B cell (primary cell): ENCODE results near the gene ANKRD42. TPM values are rescaled to one million over a fixed set of nuclear protein-coding genes. Genes with fewer than 3 reads are reported as not detected.

Experiments used
- ATAC-seq: fragments of 200-7000 bp; cut with Tn5 transposase; one replicate; pipeline ENCODE4 v1.10.0; 2021; ENCODE audit warnings: low read depth, mild to moderate bottlenecking, moderate number of reproducible peaks, moderate library complexity
- CTCF ChIA-PET: fragments of 350-600 bp; sonication (Branson Sonifier 250); formaldehyde crosslinking; loops from one replicate; lab custom pipeline; 2021; ENCODE audit warnings: antibody characterized with exemption, inconsistent platforms; lab: Charles Lee
- POLR2A ChIA-PET: fragments of 350-600 bp; sonication (Branson Sonifier 250); formaldehyde crosslinking; loops from one replicate; lab custom pipeline; 2021; ENCODE audit warnings: antibody characterized with exemption; lab: Charles Lee
- DNase-seq: peaks from one replicate; pipeline ENCODE4 v3.0.0; 2013
- H2AFZ ChIP-seq: 2 replicates; pipeline ENCODE4 v1.6.1; 2012; ENCODE audit warnings: mild to moderate bottlenecking, low read depth, low read length; ENCODE audit not compliant: insufficient read depth, poor library complexity, severe bottlenecking
- H3K27ac ChIP-seq, 2 donors: 1 replicate in 1 of 2; 2 replicates in 1 of 2; pipeline ENCODE4 v1.5.1; 2012 to 2013; ENCODE audit warnings: low read length in 2 of 2, mild to moderate bottlenecking in 2 of 2, moderate library complexity in 1 of 2
- H3K27me3 ChIP-seq, 4 experiments: fragments of 200-600 bp in 1 of 4; sonication (generic) in 1 of 4; replicated peaks in 1 of 4; 1 replicate in 2 of 4; 2 replicates in 2 of 4; pipeline versions ENCODE4 v1.6.1 to v1.7.0; 2013 to 2016; ENCODE audit warnings: low read length in 3 of 4, mild to moderate bottlenecking in 2 of 4, mixed read lengths in 1 of 4, moderate library complexity in 1 of 4; ENCODE audit not compliant: insufficient read depth in 4 of 4, control insufficient read depth in 3 of 4; ENCODE audit errors: control extremely low read depth in 1 of 4
- H3K36me3 ChIP-seq, 2 experiments: replicated peaks in 1 of 2; 1 replicate in 1 of 2; 2 replicates in 1 of 2; pipeline versions ENCODE4 v1.6.1 to v1.7.1; 2013; ENCODE audit warnings: low read length in 1 of 2; ENCODE audit not compliant: insufficient read depth in 2 of 2, control insufficient read depth in 1 of 2; ENCODE audit errors: control extremely low read depth in 1 of 2, extremely low read depth in 1 of 2
- H3K4me1 ChIP-seq, 2 donors: fragments of 200-600 bp in 1 of 2; sonication (generic) in 1 of 2; 1 replicate in 1 of 2; 2 replicates in 1 of 2; pipeline versions ENCODE4 v1.5.1 to v1.6.1; 2013 to 2017; ENCODE audit warnings: low read length in 2 of 2; ENCODE audit not compliant: control insufficient read depth in 2 of 2, insufficient read depth in 2 of 2
- H3K4me2 ChIP-seq: replicated peaks from 2 replicates; pipeline ENCODE3; 2012; ENCODE audit warnings: mild to moderate bottlenecking, low read depth, low read length; ENCODE audit not compliant: poor library complexity, severe bottlenecking
- H3K4me3 ChIP-seq, 5 experiments: fragments of 200-600 bp in 1 of 5; sonication (generic) in 1 of 5; 1 replicate in 3 of 5; 2 replicates in 2 of 5; pipeline versions ENCODE4 v1.5.1 to v1.7.0; 2011 to 2016; ENCODE audit warnings: low read length in 4 of 5, mild to moderate bottlenecking in 4 of 5, low read depth in 2 of 5, control low read depth in 1 of 5, moderate library complexity in 1 of 5; ENCODE audit not compliant: insufficient read depth in 1 of 5; ENCODE audit errors: control extremely low read depth in 1 of 5, extremely low read depth in 1 of 5
- H3K79me2 ChIP-seq: fragments of 200-600 bp; sonication (generic); one replicate; pipeline ENCODE4 v1.6.0; 2016; ENCODE audit warnings: low read length; ENCODE audit not compliant: control insufficient read depth, insufficient read depth
- H3K9ac ChIP-seq: fragments of 200-600 bp; sonication (generic); 2 replicates; pipeline ENCODE4 v1.6.1; 2017; ENCODE audit warnings: mild to moderate bottlenecking, low read length, moderate library complexity
- H3K9me3 ChIP-seq, 3 donors: one replicate each; pipeline versions ENCODE4 v1.6.1 to v1.7.1; 2013; ENCODE audit warnings: low read length in 2 of 3; ENCODE audit not compliant: control insufficient read depth in 2 of 3, insufficient read depth in 1 of 3; ENCODE audit errors: control extremely low read depth in 1 of 3
- H4K20me1 ChIP-seq: 2 replicates; pipeline ENCODE4 v1.6.0; 2012; ENCODE audit warnings: mild to moderate bottlenecking, low read length; ENCODE audit not compliant: insufficient read depth, control insufficient read depth, poor library complexity, severe bottlenecking
- H3K27ac Mint-ChIP-seq: one replicate; pipeline ENCODE4 v1.8.0; 2021; ENCODE audit warnings: mixed read lengths
- H3K27me3 Mint-ChIP-seq: one replicate; pipeline ENCODE4 v1.8.0; 2021; ENCODE audit warnings: mixed read lengths
- H3K4me1 Mint-ChIP-seq: one replicate; pipeline ENCODE4 v1.8.0; 2021; ENCODE audit warnings: mixed read lengths
- H3K4me3 Mint-ChIP-seq: one replicate; pipeline ENCODE4 v1.8.0; 2021; ENCODE audit warnings: mixed read lengths
- H3K9me3 Mint-ChIP-seq: one replicate; pipeline ENCODE4 v1.8.0; 2022; ENCODE audit warnings: mixed read lengths; ENCODE audit not compliant: insufficient read depth
- EZH2 ChIP-seq: IDR thresholded peaks from 2 replicates; pipeline ENCODE4 v1.6.1; 2012; ENCODE audit warnings: borderline replicate concordance, low read depth, mild to moderate bottlenecking, moderate library complexity, low read length; ENCODE audit not compliant: insufficient read depth, poor library complexity, severe bottlenecking
- WGBS: methylation state at CpG from one replicate; pipeline ENCODE4 v1.1.5; 2013; ENCODE audit warnings: missing lambda C conversion rate; ENCODE audit not compliant: insufficient coverage; 5-methylcytosine and 5-hydroxymethylcytosine counted together
- intact Hi-C: fragments of 100-400 bp; cut with micrococcal nuclease; formaldehyde crosslinking; loops from one replicate; pipeline ENCODE4 v1.10.0; 2022
- polyA plus RNA-seq: library from polyadenylated mRNA; depleted of rRNA; stranded (reverse); fragments of >200 nt; gene quantifications from 2 replicates; pipeline ENCODE4 v1.2.3, GENCODE V29; 2012
- total RNA-seq, 2 donors: library from RNA; stranded (reverse); fragments of 120-200 nt in 1 of 2; gene quantifications; 1 replicate in 1 of 2; 2 replicates in 1 of 2; pipeline versions ENCODE4 v1.2.3 to v1.2.4, GENCODE V29; 2013 to 2022
- TF ChIP-seq, protein P1 (sequence below): fragments of 200-600 bp; IDR thresholded peaks from one replicate; pipeline ENCODE4 v1.8.0; 2022; ENCODE audit warnings: antibody characterized with exemption, mild to moderate bottlenecking

Gene ANKRD42
- total and polyA plus RNA-seq, 2 donors (not counting 1 experiment from before 2014, with no cell fraction given) = 4.1 to 13.3 TPM

DNA sequence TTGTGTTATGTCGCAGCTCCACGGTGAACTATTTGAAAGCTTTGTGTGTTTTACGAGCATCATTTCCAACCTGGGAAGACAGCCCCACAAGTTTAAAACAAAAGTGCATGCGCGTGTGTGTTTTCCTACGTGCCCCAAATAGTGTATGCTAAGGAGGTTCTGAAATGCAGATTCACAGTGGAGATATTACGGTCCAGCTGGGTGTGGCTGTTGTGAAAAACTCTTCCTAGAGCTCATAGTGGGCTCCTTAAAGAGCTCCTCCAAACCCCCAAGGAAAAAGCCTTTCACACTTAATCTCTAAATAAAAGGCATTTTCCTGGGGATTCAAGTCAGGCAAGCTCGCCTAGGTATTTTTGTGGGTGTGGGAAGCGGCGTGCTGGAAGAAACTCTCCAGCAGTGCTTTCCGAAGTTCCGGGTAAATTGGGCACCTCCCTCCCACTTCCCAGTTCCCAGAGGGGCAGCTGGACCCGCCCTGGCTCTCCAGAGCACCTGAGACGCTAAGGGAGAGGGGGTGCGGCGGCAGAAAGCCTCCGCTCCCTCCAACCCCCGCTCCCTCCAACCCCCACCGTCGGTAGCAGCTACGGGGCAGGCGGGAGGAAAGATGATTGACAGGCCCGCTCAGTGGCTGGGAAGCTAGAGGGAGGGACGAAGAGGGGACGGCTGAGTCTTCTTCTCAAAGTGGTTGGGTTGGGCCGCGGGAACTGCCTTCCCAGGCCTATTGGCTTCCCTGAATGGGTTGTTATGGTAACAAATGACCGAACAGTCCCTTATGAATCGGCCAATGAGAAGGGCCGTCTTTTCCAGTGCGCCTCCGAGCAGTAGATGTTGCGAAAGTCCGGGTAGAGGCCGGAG, 37.1 kb upstream of the ANKRD42 start:
- no peaks in the 10 kb centered on the region for H3K27me3 Mint-ChIP-seq
- H3K27me3 ChIP-seq = no peaks in the 10 kb centered on the region
- peaks cover 38% of the 10 kb centered on the region for H3K4me1 Mint-ChIP-seq
- ChIA-PET CTCF (interaction anchor here (0.8 to 2.4 kb wide), 13 partner anchors 8 to 256 kb away, joined by 3 to 10 read pairs (median 4); partner anchors contain the start of genes DDIAS, PRCP and RAB30), POLR2A (interaction anchor here (0.6 to 3.3 kb wide), 15 partner anchors 12 to 261 kb away, joined by 3 to 34 read pairs (median 5); partner anchors contain the start of genes ANKRD42, CCDC90B, DDIAS and PRCP)
- H3K4me2 ChIP-seq = peak overlapping the region; percentile 81
- peak; percentile 86 for ATAC-seq
- intact Hi-C loops = loop anchor here (1.0 to 2.0 kb wide), 7 partner anchors 37 to 255 kb away; partner anchors contain the start of genes ANKRD42, CCDC90B, DDIAS and RAB30
- H4K20me1 ChIP-seq = peaks cover 14% of the 10 kb centered on the region
- no peaks in the 10 kb centered on the region for H3K9me3 Mint-ChIP-seq
- peaks cover 54% of the 10 kb centered on the region for H3K79me2 ChIP-seq
- peak overlapping the region; percentile 86 for H3K9ac ChIP-seq
- peaks cover 23 to 24% of the 10 kb centered on the region in 2 donors for H3K4me1 ChIP-seq
- WGBS = 0% methylated on average over 20 of the region's 35 CpGs
- TF ChIP-seq, protein P1, sequence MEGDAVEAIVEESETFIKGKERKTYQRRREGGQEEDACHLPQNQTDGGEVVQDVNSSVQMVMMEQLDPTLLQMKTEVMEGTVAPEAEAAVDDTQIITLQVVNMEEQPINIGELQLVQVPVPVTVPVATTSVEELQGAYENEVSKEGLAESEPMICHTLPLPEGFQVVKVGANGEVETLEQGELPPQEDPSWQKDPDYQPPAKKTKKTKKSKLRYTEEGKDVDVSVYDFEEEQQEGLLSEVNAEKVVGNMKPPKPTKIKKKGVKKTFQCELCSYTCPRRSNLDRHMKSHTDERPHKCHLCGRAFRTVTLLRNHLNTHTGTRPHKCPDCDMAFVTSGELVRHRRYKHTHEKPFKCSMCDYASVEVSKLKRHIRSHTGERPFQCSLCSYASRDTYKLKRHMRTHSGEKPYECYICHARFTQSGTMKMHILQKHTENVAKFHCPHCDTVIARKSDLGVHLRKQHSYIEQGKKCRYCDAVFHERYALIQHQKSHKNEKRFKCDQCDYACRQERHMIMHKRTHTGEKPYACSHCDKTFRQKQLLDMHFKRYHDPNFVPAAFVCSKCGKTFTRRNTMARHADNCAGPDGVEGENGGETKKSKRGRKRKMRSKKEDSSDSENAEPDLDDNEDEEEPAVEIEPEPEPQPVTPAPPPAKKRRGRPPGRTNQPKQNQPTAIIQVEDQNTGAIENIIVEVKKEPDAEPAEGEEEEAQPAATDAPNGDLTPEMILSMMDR = no peak
- no peak for TF ChIP-seq EZH2
- peaks cover 0 to 14% of the 10 kb centered on the region in 2 experiments for H3K36me3 ChIP-seq
- peak; percentile 100 for DNase-seq
- H3K4me3 ChIP-seq = peak overlapping the region; percentile 67 to 95 (median 72)
- peak overlapping the region; percentile 78 to 86 for H3K27ac ChIP-seq
- H3K4me3 Mint-ChIP-seq = peak overlapping the region; percentile 98
- peak overlapping the region; percentile 94 for H2AFZ ChIP-seq
- no peaks in the 10 kb centered on the region for H3K9me3 ChIP-seq
- peak overlapping the region; percentile 100 for H3K27ac Mint-ChIP-seq
